Effector memory CD4-positive, alpha-beta T cell (primary cell): ENCODE measurements around the gene LATS1.

Experiments
- DNase-seq, 3 donors: peaks; one replicate each; pipeline ENCODE4 v3.0.0-alpha.2; 2020
- H3K27ac ChIP-seq: 2 replicates; pipeline ENCODE4 v1.7.0; 2013; ENCODE audit warnings: mild to moderate bottlenecking, low read length, moderate library complexity; ENCODE audit not compliant: insufficient read depth, poor library complexity, severe bottlenecking
- H3K27me3 ChIP-seq: replicated peaks from 2 replicates; pipeline ENCODE4 v1.7.0; 2013; ENCODE audit warnings: mild to moderate bottlenecking, low read length; ENCODE audit not compliant: insufficient read depth, control insufficient read depth, poor library complexity, severe bottlenecking
- H3K36me3 ChIP-seq: 2 replicates; pipeline ENCODE4 v1.7.0; 2013; ENCODE audit warnings: mild to moderate bottlenecking, low read length, moderate library complexity; ENCODE audit not compliant: control insufficient read depth, insufficient read depth
- H3K4me1 ChIP-seq: 2 replicates; pipeline ENCODE4 v1.7.0; 2013; ENCODE audit warnings: low read length, mild to moderate bottlenecking; ENCODE audit not compliant: control insufficient read depth, insufficient read depth, poor library complexity, severe bottlenecking
- H3K4me3 ChIP-seq: 2 replicates; pipeline ENCODE4 v1.7.0; 2013; ENCODE audit warnings: low read length, low read depth, mild to moderate bottlenecking; ENCODE audit not compliant: insufficient read depth, poor library complexity, severe bottlenecking
- H3K9me3 ChIP-seq: 2 replicates; pipeline ENCODE4 v1.7.0; 2013; ENCODE audit warnings: mild to moderate bottlenecking, low read length, moderate library complexity; ENCODE audit not compliant: control insufficient read depth

Gene LATS1

DNA sequence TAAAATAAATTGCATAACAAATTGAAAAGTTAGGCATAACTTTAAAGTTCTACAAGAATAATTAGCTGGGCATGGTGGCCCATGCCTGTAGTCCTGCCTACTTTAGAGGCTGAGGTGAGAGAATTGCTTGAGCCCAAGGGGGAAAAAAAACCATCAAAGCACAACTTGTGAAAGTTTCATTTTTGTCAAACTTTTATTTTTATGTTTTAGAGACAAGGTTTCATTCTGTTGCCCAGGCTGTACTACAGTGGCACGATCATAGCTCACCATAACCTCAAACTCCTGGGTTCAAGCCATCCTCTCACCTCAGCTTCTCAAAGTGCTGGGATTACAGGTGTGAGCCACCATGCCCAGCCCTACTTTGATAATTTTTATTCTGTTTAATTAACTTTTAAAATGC, 83.6 kb downstream of the LATS1 start:
- Histone ChIP-seq H3K4me3 (no peak overlapping the region), H3K36me3 (peaks cover 4% of the 10 kb centered on the region), H3K27me3 (no peaks in the 10 kb centered on the region), H3K9me3 (no peaks in the 10 kb centered on the region), H3K27ac (no peak overlapping the region), H3K4me1 (no peaks in the 10 kb centered on the region)
- no peak for DNase-seq

DNA sequence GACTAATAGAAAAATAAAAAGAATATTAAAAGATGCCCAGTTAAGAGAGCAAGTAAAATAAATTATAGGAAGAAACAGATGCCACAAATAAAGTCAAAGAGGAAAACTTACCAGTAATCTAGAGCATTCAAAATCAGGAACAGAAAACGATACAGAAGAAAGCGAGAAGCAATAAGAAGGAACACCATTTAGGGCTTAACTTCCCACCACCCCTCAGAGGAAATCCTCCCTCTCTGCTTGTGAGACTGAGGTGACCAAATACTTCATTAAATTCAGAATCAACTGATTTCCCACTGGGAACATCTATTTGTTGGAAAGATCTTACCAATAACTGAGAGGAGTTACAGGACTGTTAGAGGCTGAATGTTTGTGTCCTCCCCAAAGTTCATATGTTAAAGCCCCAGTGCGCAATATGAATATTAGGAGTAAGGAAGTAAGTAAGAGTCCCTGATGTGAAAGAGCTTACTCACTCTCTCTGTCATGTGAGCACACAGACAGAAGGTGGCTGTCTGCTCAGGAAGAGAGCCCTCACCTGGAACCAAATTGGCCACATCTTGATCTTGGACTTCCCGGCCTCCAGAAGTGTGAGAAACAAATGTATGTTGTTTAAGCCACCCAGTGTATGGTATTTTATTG, 88.9 kb downstream of the LATS1 start:
- Histone ChIP-seq H3K4me3 (no peak overlapping the region), H3K27me3 (no peaks in the 10 kb centered on the region), H3K4me1 (no peaks in the 10 kb centered on the region), H3K36me3 (peaks cover 13% of the 10 kb centered on the region), H3K9me3 (no peaks in the 10 kb centered on the region), H3K27ac (no peak overlapping the region)
- DNase-seq: no peak

DNA sequence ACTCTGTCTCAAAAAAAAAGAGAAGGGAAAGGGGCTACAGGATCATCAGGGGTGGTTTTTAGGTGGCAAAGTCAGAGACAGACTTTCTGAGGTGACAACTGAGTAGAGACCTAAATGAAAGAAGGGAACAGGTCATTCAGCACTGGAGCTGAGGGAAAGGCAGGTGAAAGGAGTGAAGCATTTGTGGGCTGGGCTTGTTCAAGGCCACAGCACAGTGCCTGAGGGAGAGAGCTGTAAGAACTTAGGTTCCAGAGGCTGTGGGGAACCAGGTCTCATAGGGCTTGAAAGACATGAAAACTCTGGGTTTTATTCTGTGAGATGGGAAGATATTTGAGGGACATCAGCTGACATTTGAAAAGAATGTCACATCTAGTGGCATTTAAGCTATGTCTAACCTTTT, 90.2 kb downstream of the LATS1 start:
- Histone ChIP-seq H3K27me3 (no peaks in the 10 kb centered on the region), H3K4me1 (no peaks in the 10 kb centered on the region), H3K27ac (no peak overlapping the region), H3K9me3 (no peaks in the 10 kb centered on the region), H3K36me3 (peaks cover 18% of the 10 kb centered on the region), H3K4me3 (no peak overlapping the region)
- DNase-seq: no peak

DNA sequence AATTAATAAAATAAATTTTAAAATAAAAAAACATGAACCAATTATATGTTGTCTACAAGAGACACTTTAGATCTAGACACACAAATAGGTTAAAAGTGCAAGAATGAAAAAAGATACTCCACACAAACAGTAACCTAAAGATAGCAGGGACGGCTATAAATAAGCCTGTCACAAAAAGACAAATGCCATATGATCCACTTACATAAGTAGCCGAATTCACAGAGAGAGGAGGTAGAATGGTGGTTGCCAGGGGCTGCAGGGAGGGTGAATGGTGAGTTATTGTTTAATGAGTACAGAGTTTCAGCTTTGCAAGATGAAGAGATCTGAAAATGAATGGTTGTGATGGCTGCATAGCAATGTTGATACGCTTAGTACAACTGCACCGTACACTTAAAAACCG, 102.1 kb downstream of the LATS1 start:
- DNase-seq: no peak

DNA sequence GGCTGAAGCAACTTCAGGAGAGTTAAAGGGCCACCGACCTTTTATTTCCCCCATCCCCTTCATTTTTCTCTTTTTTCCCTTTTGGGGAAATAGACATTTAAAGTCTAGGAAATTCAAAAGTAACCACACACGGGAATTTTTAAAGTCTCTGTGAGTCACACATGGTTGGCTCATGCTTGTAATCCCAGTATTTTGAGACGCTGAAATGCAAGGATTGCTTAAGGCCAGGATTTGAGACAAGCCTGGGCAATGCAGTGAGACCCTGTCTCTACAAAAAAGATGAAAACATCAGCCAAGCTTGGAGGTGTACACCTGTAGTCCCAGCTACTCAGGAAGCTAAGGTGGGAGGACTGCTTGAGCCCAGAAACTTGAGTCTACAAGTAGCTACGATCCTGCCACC, 103.6 kb downstream of the LATS1 start:
- no peak for DNase-seq
- Histone ChIP-seq H3K27me3 (no peaks in the 10 kb centered on the region), H3K36me3 (no peaks in the 10 kb centered on the region), H3K9me3 (no peaks in the 10 kb centered on the region), H3K4me3 (no peak overlapping the region), H3K4me1 (no peaks in the 10 kb centered on the region), H3K27ac (no peak overlapping the region)

More for the DNA sequence above, 102.1 kb downstream of the LATS1 start:
- Histone ChIP-seq H3K4me1 (no peaks in the 10 kb centered on the region), H3K36me3 (peaks cover 5% of the 10 kb centered on the region), H3K27ac (no peak overlapping the region), H3K9me3 (no peaks in the 10 kb centered on the region), H3K27me3 (no peaks in the 10 kb centered on the region), H3K4me3 (no peak overlapping the region)

DNA sequence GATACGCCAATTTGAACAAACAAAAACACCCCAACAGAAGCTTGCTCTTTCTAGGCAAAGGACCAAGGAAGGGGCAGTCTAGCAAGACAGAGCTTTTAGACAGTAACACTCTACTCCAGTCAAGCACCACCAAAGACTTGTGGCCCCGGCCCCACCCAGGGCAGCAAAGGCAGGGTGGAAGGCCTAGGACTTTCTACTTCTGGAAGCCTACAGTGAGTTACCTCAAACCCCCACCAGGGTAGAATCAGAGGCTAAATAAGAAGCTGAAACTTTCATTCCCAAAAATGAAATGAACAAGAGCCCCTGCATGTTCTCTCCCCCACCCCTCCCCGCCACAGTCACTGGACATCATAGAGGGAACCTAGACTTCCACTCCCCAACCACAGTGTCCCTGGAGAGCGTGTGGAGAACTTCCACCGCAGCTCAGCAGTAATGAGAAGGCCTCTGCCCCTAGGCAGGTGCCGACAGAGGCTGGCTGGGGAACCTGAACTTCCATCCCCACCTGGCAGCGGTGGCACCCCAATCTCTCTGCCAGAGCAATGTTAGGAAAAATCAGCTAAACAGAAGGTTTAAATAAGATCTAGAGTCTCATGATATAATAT, 109.4 kb downstream of the LATS1 start:
- no peaks in the 10 kb centered on the region for H3K4me1 ChIP-seq
- H3K27ac ChIP-seq: no peak overlapping the region
- H3K9me3 ChIP-seq: no peaks in the 10 kb centered on the region
- no peaks in the 10 kb centered on the region for H3K36me3 ChIP-seq
- no peak overlapping the region for H3K4me3 ChIP-seq
- no peak for DNase-seq
- H3K27me3 ChIP-seq: no peaks in the 10 kb centered on the region
